ENCODE results near the gene FUT2.

The FUT2 gene

DNA sequence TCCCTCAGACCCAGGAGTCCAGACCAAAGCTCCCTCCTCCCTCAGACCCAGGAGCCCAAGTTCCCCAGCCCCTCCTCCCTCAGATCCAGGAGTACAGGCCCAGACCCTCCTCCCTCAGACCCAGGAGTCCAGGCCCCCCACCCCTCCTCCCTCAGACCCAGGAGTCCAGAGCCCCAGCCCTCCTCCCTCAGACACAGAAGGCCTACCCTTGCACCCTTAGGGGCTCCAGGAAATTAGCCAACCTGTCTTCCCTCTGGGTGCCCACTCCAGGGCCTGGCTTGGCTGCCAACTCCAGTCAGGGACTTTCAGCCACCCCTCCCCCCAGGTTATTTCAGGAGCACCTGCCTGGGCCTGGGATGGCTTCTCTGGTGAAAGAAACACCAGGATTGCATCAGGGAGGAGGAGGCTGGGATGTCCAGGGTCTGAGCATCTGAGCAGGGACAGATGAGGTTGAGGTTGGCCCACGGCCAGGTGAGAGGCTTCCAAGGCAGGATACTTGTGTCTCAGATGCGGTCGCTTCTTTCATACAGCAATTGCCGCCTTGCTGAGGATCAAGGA, 59.4 kb downstream of the FUT2 start, which contains the start of gene FGF21:
Gene FGF21 (plus strand): TSS at position 441 of the 558 bp plus-strand sequence. CDS start 713 bp downstream, outside the sequence.
- no peak for DNase-seq

Data from CD4-positive, alpha-beta T cell treated with Interleukin-21 for 1 hour (primary cell).